ENCODE data around the gene KATNIP. TPM values are rescaled to one million over a fixed set of nuclear protein-coding genes. Genes with fewer than 3 reads are reported as not detected.
A peak's percentile ranks its signal among the peaks of the same experiment; 100 is the strongest.

KATNIP gene
- total and polyA plus RNA-seq, 2 of the 13 experiments (the other 11 are each of a cell fraction or from before 2014, with no cell fraction given): 9.7 to 12.0 TPM

GRCh38 chr16:27583634-27584033 is 33.7 kb downstream of the KATNIP start:
- no peak for FAIRE-seq
- 100% methylated on average over 1 of the region's 1 CpG for whole genome bisulfite sequencing (ENCODE audit: low lambda C conversion rate)
- no TSS peak for BruUV-seq (replicated peaks)

GRCh38 chr16:27585200-27585599 is 35.3 kb downstream of the KATNIP start:
- POLR2A ChIA-PET: no interaction called here
- intact Hi-C loops (cut with micrococcal nuclease; ENCODE audit: unreplicated experiment): no loop called here
- ATAC-seq: no peak
- no TSS peak for BruUV-seq (replicated peaks)
- no peak overlapping the region for H2AFZ ChIP-seq (ENCODE audit: low read length)
- H3K4me3 ChIP-seq (replicated peaks in 1 of 3; ENCODE audit: insufficient read depth in 1 of 3, low read depth in 2 of 3, low read length in 3 of 3): no peak overlapping the region
- H3K9me3 ChIP-seq (ENCODE audit: low read length): no peaks in the 10 kb centered on the region
- FAIRE-seq: no peak
- H3K9ac ChIP-seq (ENCODE audit: insufficient read depth, low read depth, low read length): no peak overlapping the region
- no peaks in the 10 kb centered on the region for H4K20me1 ChIP-seq (ENCODE audit: insufficient read depth, low read length)
- 92% methylated on average over 5 of the region's 5 CpGs for WGBS (ENCODE audit: low lambda C conversion rate)
- no peak for DNase-seq (ENCODE audit: low spot score)
- H3K79me2 ChIP-seq (ENCODE audit: insufficient read depth, low read length): no peaks in the 10 kb centered on the region
- no peak overlapping the region for H3K4me2 ChIP-seq (ENCODE audit: low read depth, low read length)
- no peak overlapping the region for H3K27ac ChIP-seq (ENCODE audit: extremely low read length, insufficient read depth, low read length)
- peaks cover 2% of the 10 kb centered on the region for H3K4me1 ChIP-seq (ENCODE audit: insufficient read depth, low read length)
- in situ Hi-C loops (cut with HindIII; ENCODE audit: extremely low pct_ligation_motif_present, low pct_unique_long_range_greater_than_20kb): no loop called here
- CTCF ChIA-PET (ENCODE audit: low intra/inter-chr PET ratio, low total read pairs): no interaction called here
- H3K27me3 ChIP-seq (ENCODE audit: control insufficient read depth in 1 of 2, insufficient read depth in 2 of 2, low read length in 2 of 2): no peaks in the 10 kb centered on the region
- H3K36me3 ChIP-seq (replicated peaks in 1 of 2; ENCODE audit: control insufficient read depth in 1 of 2, insufficient read depth in 2 of 2, low read length in 2 of 2): peaks cover 0 to 8% of the 10 kb centered on the region in 2 experiments; a peak in 1 of 5 replicates
- TF ChIP-seq ZNF354B (CRISPR knock-in tag; IDR thresholded peaks at IDR 0.05) (no peak), ZNF503 (CRISPR knock-in tag; IDR thresholded peaks at IDR 0.05) (no peak), TAF15 (IDR thresholded peaks at IDR 0.05; ENCODE audit: low read depth, low read length, poor library complexity, severe bottlenecking) (no peak), DR1 (CRISPR knock-in tag; IDR thresholded peaks at IDR 0.05) (no peak), ZNF468 (CRISPR knock-in tag; IDR thresholded peaks at IDR 0.05) (no peak), TOE1 (CRISPR knock-in tag; IDR thresholded peaks at IDR 0.05) (no peak), CTCF (CRISPR knock-in tag; IDR thresholded peaks at IDR 0.05) (no peak), ZNF430 (CRISPR knock-in tag; IDR thresholded peaks at IDR 0.05) (no peak), ARID4A (CRISPR knock-in tag; IDR thresholded peaks at IDR 0.05; ENCODE audit: borderline replicate concordance) (no peak), DPF2 (CRISPR knock-in tag; IDR thresholded peaks at IDR 0.05; ENCODE audit: borderline replicate concordance, low read depth) (no peak)

More at GRCh38 chr16:27583634-27584033, 33.7 kb downstream of the KATNIP start:
- TF ChIP-seq IRF2 (CRISPR knock-in tag; IDR thresholded peaks at IDR 0.05) (no peak), ZNF329 (CRISPR knock-in tag; IDR thresholded peaks at IDR 0.05; ENCODE audit: low read depth) (peak; percentile 99)
- Histone ChIP-seq H3K36me3 (replicated peaks in 1 of 2; ENCODE audit: control insufficient read depth in 1 of 2, insufficient read depth in 2 of 2, low read length in 2 of 2) (peaks cover 0 to 8% of the 10 kb centered on the region in 2 experiments; a peak in 1 of 5 replicates), H3K9ac (ENCODE audit: insufficient read depth, low read depth, low read length) (no peak overlapping the region), H3K9me3 (ENCODE audit: low read length) (no peaks in the 10 kb centered on the region), H3K4me1 (ENCODE audit: insufficient read depth, low read length) (peaks cover 18% of the 10 kb centered on the region), H3K79me2 (ENCODE audit: insufficient read depth, low read length) (no peaks in the 10 kb centered on the region), H4K20me1 (ENCODE audit: insufficient read depth, low read length) (no peaks in the 10 kb centered on the region), H3K4me3 (replicated peaks in 1 of 3; ENCODE audit: insufficient read depth in 1 of 3, low read depth in 2 of 3, low read length in 3 of 3) (no peak overlapping the region), H3K27me3 (ENCODE audit: control insufficient read depth in 1 of 2, insufficient read depth in 2 of 2, low read length in 2 of 2) (no peaks in the 10 kb centered on the region), H2AFZ (ENCODE audit: low read length) (no peak overlapping the region), H3K27ac (ENCODE audit: extremely low read length, insufficient read depth, low read length) (no peak overlapping the region), H3K4me2 (ENCODE audit: low read depth, low read length) (no peak overlapping the region)
- DNase-seq (ENCODE audit: low spot score) (no peak), ATAC-seq (no peak)
- ChIA-PET CTCF (ENCODE audit: low intra/inter-chr PET ratio, low total read pairs) (no interaction called here), POLR2A (no interaction called here)
- intact Hi-C loops (cut with micrococcal nuclease; ENCODE audit: unreplicated experiment) (no loop called here), in situ Hi-C loops (cut with HindIII; ENCODE audit: extremely low pct_ligation_motif_present, low pct_unique_long_range_greater_than_20kb) (no loop called here)

Measured in HepG2 (cell line).